Sigmoid colon (tissue), 4 donors: Measurements from ENCODE around the gene HOPX.
"Not testable (repeated sequence)": the region's sequence is repeated elsewhere in the genome, so short reads cannot be mapped to it uniquely, and the experiment has no call there.

Experiments
- EP300 ChIP-seq, 4 donors: sonication (generic); formaldehyde crosslinking; IDR thresholded peaks; one replicate each; pipeline ENCODE4 v1.6.1; 2017; ENCODE audit warnings: antibody characterized with exemption in 4 of 4
- POLR2A ChIP-seq, 2 donors: fragments of 450-650 bp; IDR thresholded peaks; one replicate each; pipeline ENCODE4 v1.6.1; 2016; ENCODE audit warnings: antibody characterized with exemption in 2 of 2, mild to moderate bottlenecking in 2 of 2, moderate library complexity in 2 of 2
- POLR2AphosphoS5 ChIP-seq, 4 donors: sonication (generic); formaldehyde crosslinking; IDR thresholded peaks; one replicate each; pipeline ENCODE4 v1.6.1; 2017; ENCODE audit warnings: antibody characterized with exemption in 4 of 4
- TF ChIP-seq, protein P1 (sequence below), 4 experiments: fragments of 450-650 bp in 3 of 4; fragments of 200-600 bp in 1 of 4; IDR thresholded peaks; one replicate each; pipeline ENCODE4 v1.5.1; 2016 to 2019; ENCODE audit warnings: antibody characterized with exemption in 4 of 4, mild to moderate bottlenecking in 3 of 4, moderate library complexity in 2 of 4

DNA sequence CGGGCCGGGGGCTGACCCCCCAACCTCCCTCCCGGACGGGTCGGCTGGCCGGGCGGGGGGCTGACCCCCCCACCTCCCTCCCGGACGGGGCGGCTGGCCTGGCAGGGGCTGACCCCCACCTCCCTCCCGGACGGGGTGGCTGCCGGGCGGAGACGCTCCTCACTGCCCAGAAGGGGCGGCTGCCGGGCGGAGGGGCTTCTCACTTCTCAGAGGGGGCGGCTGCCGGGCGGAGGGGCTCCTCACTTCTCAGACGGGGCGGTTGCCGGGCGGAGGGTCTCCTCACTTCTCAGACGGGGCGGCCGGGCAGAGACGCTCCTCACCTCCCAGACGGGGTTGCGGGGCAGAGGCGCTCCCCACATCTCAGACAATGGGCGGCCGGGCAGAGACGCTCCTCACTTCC lies 12.4 kb upstream of the HOPX start:
- not testable (repeated sequence) for TF ChIP-seq POLR2A, POLR2AphosphoS5, EP300 (IDR thresholded peaks at IDR 0.05)
- TF ChIP-seq, protein P1, sequence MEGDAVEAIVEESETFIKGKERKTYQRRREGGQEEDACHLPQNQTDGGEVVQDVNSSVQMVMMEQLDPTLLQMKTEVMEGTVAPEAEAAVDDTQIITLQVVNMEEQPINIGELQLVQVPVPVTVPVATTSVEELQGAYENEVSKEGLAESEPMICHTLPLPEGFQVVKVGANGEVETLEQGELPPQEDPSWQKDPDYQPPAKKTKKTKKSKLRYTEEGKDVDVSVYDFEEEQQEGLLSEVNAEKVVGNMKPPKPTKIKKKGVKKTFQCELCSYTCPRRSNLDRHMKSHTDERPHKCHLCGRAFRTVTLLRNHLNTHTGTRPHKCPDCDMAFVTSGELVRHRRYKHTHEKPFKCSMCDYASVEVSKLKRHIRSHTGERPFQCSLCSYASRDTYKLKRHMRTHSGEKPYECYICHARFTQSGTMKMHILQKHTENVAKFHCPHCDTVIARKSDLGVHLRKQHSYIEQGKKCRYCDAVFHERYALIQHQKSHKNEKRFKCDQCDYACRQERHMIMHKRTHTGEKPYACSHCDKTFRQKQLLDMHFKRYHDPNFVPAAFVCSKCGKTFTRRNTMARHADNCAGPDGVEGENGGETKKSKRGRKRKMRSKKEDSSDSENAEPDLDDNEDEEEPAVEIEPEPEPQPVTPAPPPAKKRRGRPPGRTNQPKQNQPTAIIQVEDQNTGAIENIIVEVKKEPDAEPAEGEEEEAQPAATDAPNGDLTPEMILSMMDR (IDR thresholded peaks at IDR 0.05) = not testable (repeated sequence)
